Tibial nerve (tissue), 4 donors: ENCODE results near the gene FAM163B. TPM values are rescaled to one million over a fixed set of nuclear protein-coding genes. Genes with fewer than 3 reads are reported as not detected.

Source experiments
- DNase-seq, 2 donors: peaks; one replicate each; pipeline ENCODE4 v3.0.0-alpha.2; 2019; ENCODE audit warnings: low spot score in 2 of 2
- H3K27ac ChIP-seq, 4 donors: fragments of 200-600 bp; sonication (generic) in 3 of 4; one replicate each; pipeline ENCODE4 v1.5.1; 2017 to 2019; ENCODE audit warnings: mild to moderate bottlenecking in 1 of 4
- H3K27me3 ChIP-seq, 2 donors: fragments of 200-600 bp; sonication (generic) in 1 of 2; one replicate each; pipeline versions ENCODE4 v1.5.1 to v1.6.0; 2017 to 2019
- H3K36me3 ChIP-seq, 3 donors: fragments of 200-600 bp; sonication (generic); one replicate each; pipeline ENCODE4 v1.5.1; 2018 to 2019
- H3K4me1 ChIP-seq, 4 donors: fragments of 200-600 bp; sonication (generic) in 3 of 4; one replicate each; pipeline ENCODE4 v1.5.1; 2017 to 2019
- H3K4me3 ChIP-seq, 4 donors: fragments of 200-600 bp; sonication (generic) in 3 of 4; one replicate each; pipeline ENCODE4 v1.5.1; 2017 to 2019; ENCODE audit warnings: mild to moderate bottlenecking in 1 of 4, moderate library complexity in 1 of 4
- H3K9me3 ChIP-seq, 4 donors: fragments of 200-600 bp; sonication (generic) in 3 of 4; one replicate each; pipeline ENCODE4 v1.5.1; 2017 to 2019
- EP300 ChIP-seq, 2 donors: sonication (generic); formaldehyde crosslinking; IDR thresholded peaks; one replicate each; pipeline ENCODE4 v1.6.1; 2017; ENCODE audit warnings: antibody characterized with exemption in 2 of 2, mild to moderate bottlenecking in 1 of 2
- POLR2A ChIP-seq, 2 donors: fragments of 450-650 bp; IDR thresholded peaks; one replicate each; pipeline ENCODE4 v1.6.1; 2017; ENCODE audit warnings: antibody characterized with exemption in 2 of 2, mild to moderate bottlenecking in 2 of 2, moderate library complexity in 2 of 2
- WGBS, 2 donors: methylation state at CpG; one replicate each; pipeline ENCODE4 v1.1.5; 2018; 5-methylcytosine and 5-hydroxymethylcytosine counted together
- total RNA-seq, 4 donors: library from RNA; depleted of rRNA; stranded (reverse); fragments of >200 nt; gene quantifications; one replicate each; pipeline ENCODE4 v1.1.0, GENCODE V29; 2016
- TF ChIP-seq, protein P1 (sequence below), 5 experiments: fragments of 200-600 bp in 3 of 5; fragments of 450-650 bp in 2 of 5; sonication (generic) in 3 of 5; IDR thresholded peaks; one replicate each; pipeline ENCODE4 v1.5.1; 2016 to 2019; ENCODE audit warnings: antibody characterized with exemption in 5 of 5, mild to moderate bottlenecking in 3 of 5, moderate library complexity in 2 of 5

The FAM163B gene
- total RNA-seq, 4 donors from 2014 or later = 0.90 to 2.2 (median 1.0) TPM; not detected in 1

DNA sequence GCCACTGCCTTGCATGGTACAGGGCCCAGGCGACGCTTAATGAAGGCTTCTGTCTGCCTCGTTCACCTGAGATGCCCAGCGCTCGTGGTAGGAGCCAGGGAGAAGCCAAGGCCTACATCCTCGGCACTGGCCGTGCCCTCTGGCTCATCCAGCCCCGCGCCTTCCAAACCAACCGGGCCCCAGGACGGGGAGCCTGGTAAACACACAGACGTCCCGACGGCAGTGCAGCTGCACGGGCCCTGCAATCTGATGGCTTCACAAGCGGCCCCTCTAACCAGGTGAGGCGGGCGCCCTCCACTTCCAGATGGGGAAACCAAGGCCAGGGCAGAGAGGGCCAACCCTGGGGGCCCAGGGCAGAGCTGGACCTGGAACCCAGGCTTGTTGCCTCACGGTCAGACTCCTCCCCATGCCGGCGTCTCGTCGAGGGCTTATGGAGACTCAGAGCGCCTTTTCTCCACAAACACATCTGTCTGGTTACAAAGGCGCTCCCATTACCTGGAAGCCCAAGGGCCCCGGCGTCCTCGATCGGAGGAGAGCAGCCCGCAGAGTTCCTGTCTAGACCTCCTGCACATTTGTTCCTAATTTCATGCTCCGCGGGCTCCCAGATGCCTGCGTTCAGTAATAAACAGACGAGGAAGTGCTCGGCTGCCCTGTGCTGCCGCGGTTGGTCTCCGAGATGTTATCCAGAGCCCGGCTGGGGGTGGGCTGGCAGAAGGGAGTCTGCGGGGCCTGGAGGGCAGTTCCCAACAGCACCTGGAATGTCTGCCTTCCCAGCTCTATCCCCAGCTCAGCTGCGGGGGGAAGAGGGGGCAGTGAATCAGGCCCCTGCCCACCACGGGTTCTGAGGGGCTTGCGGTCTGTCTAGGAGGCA, 23.5 kb downstream of the FAM163B start:
- Histone ChIP-seq H3K4me1 (peaks cover 0 to 21% (median 11%) of the 10 kb centered on the region in 4 donors), H3K9me3 (no peaks in the 10 kb centered on the region), H3K27me3 (peaks cover 0 to 46% of the 10 kb centered on the region in 2 donors), H3K27ac (no peak overlapping the region), H3K36me3 (no peaks in the 10 kb centered on the region), H3K4me3 (no peak overlapping the region)
- DNase-seq = no peak
- TF ChIP-seq POLR2A (IDR thresholded peaks at IDR 0.05) (no peak), EP300 (IDR thresholded peaks at IDR 0.05) (no peak)
- TF ChIP-seq, protein P1, sequence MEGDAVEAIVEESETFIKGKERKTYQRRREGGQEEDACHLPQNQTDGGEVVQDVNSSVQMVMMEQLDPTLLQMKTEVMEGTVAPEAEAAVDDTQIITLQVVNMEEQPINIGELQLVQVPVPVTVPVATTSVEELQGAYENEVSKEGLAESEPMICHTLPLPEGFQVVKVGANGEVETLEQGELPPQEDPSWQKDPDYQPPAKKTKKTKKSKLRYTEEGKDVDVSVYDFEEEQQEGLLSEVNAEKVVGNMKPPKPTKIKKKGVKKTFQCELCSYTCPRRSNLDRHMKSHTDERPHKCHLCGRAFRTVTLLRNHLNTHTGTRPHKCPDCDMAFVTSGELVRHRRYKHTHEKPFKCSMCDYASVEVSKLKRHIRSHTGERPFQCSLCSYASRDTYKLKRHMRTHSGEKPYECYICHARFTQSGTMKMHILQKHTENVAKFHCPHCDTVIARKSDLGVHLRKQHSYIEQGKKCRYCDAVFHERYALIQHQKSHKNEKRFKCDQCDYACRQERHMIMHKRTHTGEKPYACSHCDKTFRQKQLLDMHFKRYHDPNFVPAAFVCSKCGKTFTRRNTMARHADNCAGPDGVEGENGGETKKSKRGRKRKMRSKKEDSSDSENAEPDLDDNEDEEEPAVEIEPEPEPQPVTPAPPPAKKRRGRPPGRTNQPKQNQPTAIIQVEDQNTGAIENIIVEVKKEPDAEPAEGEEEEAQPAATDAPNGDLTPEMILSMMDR (IDR thresholded peaks at IDR 0.05) = no peak
- WGBS, 2 donors = 30 to 43% methylated on average over 25 to 29 of the region's 43 CpGs

DNA sequence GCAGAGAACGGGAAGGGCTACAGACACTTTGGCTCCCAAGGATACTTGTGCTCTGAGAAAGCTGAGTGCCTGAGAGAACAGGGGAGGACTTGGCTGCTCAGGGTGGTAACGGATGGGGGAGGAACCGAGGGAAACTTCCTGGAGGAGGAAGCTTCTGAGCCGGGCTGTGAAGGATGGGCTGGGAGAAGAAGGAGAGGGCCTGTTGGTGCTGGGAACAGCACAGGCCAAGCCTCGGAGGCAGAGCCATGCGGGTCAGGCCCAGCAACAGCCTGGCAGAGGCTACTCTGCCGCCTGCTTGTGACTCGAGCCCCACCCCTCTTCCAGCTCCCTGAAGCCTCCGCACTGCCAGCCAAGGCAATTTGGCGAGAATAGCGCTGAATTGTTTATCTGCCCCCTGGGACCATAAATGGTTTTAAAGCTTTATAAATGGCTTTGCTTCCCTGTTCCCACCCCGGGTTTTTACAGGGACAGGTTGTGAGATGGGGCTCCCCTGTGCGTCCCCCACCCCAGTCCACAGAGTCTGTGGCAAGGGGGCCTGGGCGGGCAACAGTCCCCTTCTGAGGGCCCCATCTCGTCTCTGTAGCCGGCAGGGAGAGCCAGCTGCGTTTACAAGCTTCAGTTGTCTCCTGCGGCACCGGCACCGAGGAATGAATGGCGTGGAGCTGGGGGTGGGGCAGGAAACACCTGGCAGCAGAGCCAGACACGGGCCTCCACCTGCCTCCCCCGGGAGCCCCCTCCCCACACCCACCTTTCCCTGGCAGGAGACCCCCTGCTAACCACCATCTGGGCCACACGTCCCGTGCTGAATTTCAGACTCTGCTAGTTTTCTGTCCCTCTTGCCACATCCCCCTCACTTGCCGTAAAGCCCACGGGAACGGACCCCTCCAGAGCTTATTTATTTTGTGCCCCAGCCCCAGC, 24.4 kb downstream of the FAM163B start:
- Histone ChIP-seq H3K4me1 (peaks cover 0 to 21% (median 11%) of the 10 kb centered on the region in 4 donors), H3K27me3 (peaks cover 0 to 48% of the 10 kb centered on the region in 2 donors), H3K9me3 (no peaks in the 10 kb centered on the region), H3K4me3 (no peak overlapping the region), H3K27ac (no peak overlapping the region), H3K36me3 (no peaks in the 10 kb centered on the region)
- TF ChIP-seq POLR2A (IDR thresholded peaks at IDR 0.05) = no peak
- WGBS, 2 donors = 10 to 15% methylated on average over 18 to 28 of the region's 28 CpGs
- DNase-seq = no peak

DNA sequence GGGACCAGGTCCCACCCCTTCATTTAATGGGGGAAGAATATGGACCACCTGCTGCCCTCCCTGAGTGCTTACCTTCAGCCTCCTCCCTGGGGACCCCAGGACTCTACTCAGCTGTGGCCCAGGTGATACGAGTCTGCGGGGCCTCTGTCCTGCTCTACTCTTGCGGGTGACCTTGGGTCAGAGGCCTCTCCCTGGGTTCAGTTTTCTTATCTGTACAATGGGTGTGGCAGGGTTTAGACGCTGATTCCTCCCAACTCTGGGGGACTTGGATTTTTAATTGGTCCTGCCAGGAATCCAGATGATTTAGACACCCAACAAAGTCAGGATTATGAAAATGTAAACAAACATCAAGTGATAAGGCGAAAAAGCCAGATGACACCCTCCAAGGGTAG, 25.0 kb downstream of the FAM163B start:
- TF ChIP-seq, protein P1 (IDR thresholded peaks at IDR 0.05) = no peak
- no peak for TF ChIP-seq EP300 (IDR thresholded peaks at IDR 0.05)
- TF ChIP-seq POLR2A (IDR thresholded peaks at IDR 0.05) = no peak
- no peaks in the 10 kb centered on the region for H3K36me3 ChIP-seq
- H3K4me3 ChIP-seq = no peak overlapping the region
- no peak for DNase-seq
- H3K27ac ChIP-seq = no peak overlapping the region
- peaks cover 0 to 21% (median 11%) of the 10 kb centered on the region in 4 donors for H3K4me1 ChIP-seq
- peaks cover 0 to 54% of the 10 kb centered on the region in 2 donors for H3K27me3 ChIP-seq
- H3K9me3 ChIP-seq = no peaks in the 10 kb centered on the region
- 62 to 76% methylated on average over 5 of the region's 5 CpGs for WGBS, 2 donors

DNA sequence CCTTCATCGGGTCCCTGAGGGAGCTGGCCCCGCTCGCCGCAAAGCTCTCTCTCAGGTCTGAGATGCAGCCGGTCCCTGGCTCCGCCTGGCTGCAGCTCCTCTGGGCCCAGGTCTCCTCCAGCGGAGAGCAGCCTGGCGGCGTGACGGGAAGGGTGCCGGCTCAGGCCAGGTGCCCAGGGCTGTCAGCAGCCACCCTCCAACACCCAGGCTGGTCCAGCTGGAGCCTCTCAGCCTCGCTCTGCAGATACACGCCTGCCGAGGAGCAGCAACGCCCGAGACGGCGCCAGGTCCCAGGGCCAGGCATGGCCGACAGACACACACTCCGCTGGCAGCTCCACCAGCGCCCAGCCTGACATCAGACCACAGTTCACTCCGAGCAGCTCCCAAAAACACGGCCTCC, 25.6 kb downstream of the FAM163B start:
- Histone ChIP-seq H3K27ac (no peak overlapping the region), H3K4me3 (no peak overlapping the region), H3K9me3 (no peaks in the 10 kb centered on the region), H3K36me3 (no peaks in the 10 kb centered on the region), H3K27me3 (peaks cover 0 to 60% of the 10 kb centered on the region in 2 donors), H3K4me1 (peaks cover 0 to 21% (median 11%) of the 10 kb centered on the region in 4 donors)
- TF ChIP-seq, protein P1 (IDR thresholded peaks at IDR 0.05) = no peak
- DNase-seq = no peak
- WGBS, 2 donors = 85 to 86% methylated on average over 21 to 23 of the region's 23 CpGs

DNA sequence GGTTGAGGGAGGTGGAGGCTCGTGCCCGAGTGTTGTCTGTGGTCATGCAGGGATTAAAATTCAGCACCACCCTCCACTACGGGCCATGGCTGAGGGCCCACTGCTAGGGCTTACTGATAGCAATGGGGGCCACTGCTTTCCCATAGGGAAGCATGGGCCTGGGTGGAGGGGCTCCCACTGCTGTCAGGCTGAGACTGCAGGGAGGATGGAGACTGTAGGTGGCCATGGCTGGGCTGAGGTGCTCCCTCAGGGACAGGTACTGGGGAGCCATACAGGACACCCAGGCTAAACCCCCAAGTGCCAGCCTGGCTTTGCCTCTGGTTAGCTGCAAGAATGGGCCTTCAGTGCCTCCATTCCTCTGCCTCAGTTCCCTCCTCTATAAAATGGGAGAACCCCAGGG, 26.1 kb downstream of the FAM163B start:
- Histone ChIP-seq H3K27me3 (peaks cover 0 to 65% of the 10 kb centered on the region in 2 donors), H3K4me3 (no peak overlapping the region), H3K36me3 (no peaks in the 10 kb centered on the region), H3K9me3 (no peaks in the 10 kb centered on the region), H3K27ac (no peak overlapping the region), H3K4me1 (peaks cover 0 to 21% (median 11%) of the 10 kb centered on the region in 4 donors)
- 71 to 82% methylated on average over 3 of the region's 3 CpGs for WGBS, 2 donors
- TF ChIP-seq EP300 (IDR thresholded peaks at IDR 0.05) (no peak), POLR2A (IDR thresholded peaks at IDR 0.05) (no peak)
- TF ChIP-seq, protein P1 (IDR thresholded peaks at IDR 0.05) = no peak
- DNase-seq = no peak
